ENCODE measurements around the gene NOS1AP.
"Not testable (repeated sequence)": the region's sequence is repeated elsewhere in the genome, so short reads cannot be mapped to it uniquely, and the experiment has no call there.

Gene NOS1AP

GRCh38 chr1:162323023-162323422 is 253.5 kb downstream of the NOS1AP start:
- H3K4me3 ChIP-seq (ENCODE audit: low read depth, low read length), result no peak overlapping the region

- no peak overlapping the region for H3K4me3 ChIP-seq (ENCODE audit: low read depth, low read length)
These were observed 254.9 kb downstream of the NOS1AP start for GRCh38 chr1:162324396-162324795.

GRCh38 chr1:162326559-162326958 is 257.1 kb downstream of the NOS1AP start:
- no peak overlapping the region for H3K4me3 ChIP-seq (ENCODE audit: low read depth, low read length)

GRCh38 chr1:162327144-162327787 is 257.8 kb downstream of the NOS1AP start:
- H3K4me3 ChIP-seq (ENCODE audit: low read depth, low read length), result no peak overlapping the region

- H3K4me3 ChIP-seq (ENCODE audit: low read depth, low read length), result no peak overlapping the region
These were observed 258.3 kb downstream of the NOS1AP start for GRCh38 chr1:162327788-162328165.

- no peak overlapping the region for H3K4me3 ChIP-seq (ENCODE audit: low read depth, low read length)
These were observed 259.0 kb downstream of the NOS1AP start for GRCh38 chr1:162328512-162328911.

GRCh38 chr1:162329826-162330225 is 260.3 kb downstream of the NOS1AP start:
- H3K4me3 ChIP-seq (ENCODE audit: low read depth, low read length), result no peak overlapping the region

GRCh38 chr1:162333991-162334390 is 264.5 kb downstream of the NOS1AP start:
- no peak overlapping the region for H3K4me3 ChIP-seq (ENCODE audit: low read depth, low read length)

GRCh38 chr1:162335126-162335525 is 265.6 kb downstream of the NOS1AP start:
- no peak overlapping the region for H3K4me3 ChIP-seq (ENCODE audit: low read depth, low read length)

GRCh38 chr1:162336621-162337285 is 267.3 kb downstream of the NOS1AP start:
- H3K4me3 ChIP-seq (ENCODE audit: low read depth, low read length), result no peak overlapping the region

- H3K4me3 ChIP-seq (ENCODE audit: low read depth, low read length), result no peak overlapping the region
These were observed 273.0 kb downstream of the NOS1AP start for GRCh38 chr1:162342452-162342983.

GRCh38 chr1:162343470-162343869 is 274.0 kb downstream of the NOS1AP start:
- no peak overlapping the region for H3K4me3 ChIP-seq (ENCODE audit: low read depth, low read length)

GRCh38 chr1:162347281-162347680 is 277.8 kb downstream of the NOS1AP start:
- H3K4me3 ChIP-seq (ENCODE audit: low read depth, low read length), result no peak overlapping the region

GRCh38 chr1:162349635-162350330 is 280.3 kb downstream of the NOS1AP start:
- H3K4me3 ChIP-seq (ENCODE audit: low read depth, low read length), result no peak overlapping the region

GRCh38 chr1:162351246-162351842 is 281.9 kb downstream of the NOS1AP start:
- H3K4me3 ChIP-seq (ENCODE audit: low read depth, low read length), result no peak overlapping the region

- not testable (repeated sequence) for H3K4me3 ChIP-seq (ENCODE audit: low read depth, low read length)
These were observed 282.4 kb downstream of the NOS1AP start for GRCh38 chr1:162351874-162352273.

- no peak overlapping the region for H3K4me3 ChIP-seq (ENCODE audit: low read depth, low read length)
These were observed 283.6 kb downstream of the NOS1AP start for GRCh38 chr1:162353078-162353477.

- no peak overlapping the region for H3K4me3 ChIP-seq (ENCODE audit: low read depth, low read length)
These were observed 284.2 kb downstream of the NOS1AP start for GRCh38 chr1:162353702-162354101.

- no peak overlapping the region for H3K4me3 ChIP-seq (ENCODE audit: low read depth, low read length)
These were observed 288.3 kb downstream of the NOS1AP start for GRCh38 chr1:162357681-162358266.

- no peak overlapping the region for H3K4me3 ChIP-seq (ENCODE audit: low read depth, low read length)
These were observed 289.4 kb downstream of the NOS1AP start for GRCh38 chr1:162358928-162359327.
